Breast epithelium (tissue), 3 donors: ENCODE data around the gene EME2.

Source experiments
- POLR2A ChIP-seq: fragments of 450-650 bp; IDR thresholded peaks from one replicate; pipeline ENCODE4 v1.6.1; 2016; ENCODE audit warnings: antibody characterized with exemption, mild to moderate bottlenecking, moderate library complexity
- POLR2AphosphoS5 ChIP-seq, 3 donors: sonication (generic); formaldehyde crosslinking; IDR thresholded peaks; one replicate each; pipeline ENCODE4 v1.6.1; 2017; ENCODE audit warnings: antibody characterized with exemption in 3 of 3
- TF ChIP-seq, protein P1 (sequence below), 3 donors: fragments of 450-650 bp; IDR thresholded peaks; one replicate each; pipeline ENCODE4 v1.5.1; 2016 to 2017; ENCODE audit warnings: antibody characterized with exemption in 3 of 3, mild to moderate bottlenecking in 3 of 3, moderate library complexity in 3 of 3

DNA sequence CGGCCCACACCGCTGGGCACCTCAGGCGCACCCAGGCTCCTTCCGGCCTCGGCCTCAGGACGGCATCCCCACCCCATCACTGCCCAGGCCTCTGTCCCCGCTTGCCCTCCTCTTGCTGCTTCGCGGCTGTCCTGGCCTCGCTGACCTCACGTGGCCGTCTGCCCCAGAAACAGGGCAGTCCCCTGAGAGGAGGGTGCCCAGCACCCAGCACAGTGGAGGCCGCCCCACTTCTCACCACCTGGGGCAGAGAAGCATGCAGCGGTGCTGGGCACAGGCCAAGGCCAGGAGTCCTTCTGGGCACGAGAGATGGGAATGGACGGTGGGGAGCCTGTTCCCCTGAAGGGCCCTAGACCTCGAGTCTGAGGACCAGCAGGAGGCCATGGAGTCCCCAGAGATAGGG, 45.1 kb downstream of the EME2 start:
- TF ChIP-seq, protein P1, sequence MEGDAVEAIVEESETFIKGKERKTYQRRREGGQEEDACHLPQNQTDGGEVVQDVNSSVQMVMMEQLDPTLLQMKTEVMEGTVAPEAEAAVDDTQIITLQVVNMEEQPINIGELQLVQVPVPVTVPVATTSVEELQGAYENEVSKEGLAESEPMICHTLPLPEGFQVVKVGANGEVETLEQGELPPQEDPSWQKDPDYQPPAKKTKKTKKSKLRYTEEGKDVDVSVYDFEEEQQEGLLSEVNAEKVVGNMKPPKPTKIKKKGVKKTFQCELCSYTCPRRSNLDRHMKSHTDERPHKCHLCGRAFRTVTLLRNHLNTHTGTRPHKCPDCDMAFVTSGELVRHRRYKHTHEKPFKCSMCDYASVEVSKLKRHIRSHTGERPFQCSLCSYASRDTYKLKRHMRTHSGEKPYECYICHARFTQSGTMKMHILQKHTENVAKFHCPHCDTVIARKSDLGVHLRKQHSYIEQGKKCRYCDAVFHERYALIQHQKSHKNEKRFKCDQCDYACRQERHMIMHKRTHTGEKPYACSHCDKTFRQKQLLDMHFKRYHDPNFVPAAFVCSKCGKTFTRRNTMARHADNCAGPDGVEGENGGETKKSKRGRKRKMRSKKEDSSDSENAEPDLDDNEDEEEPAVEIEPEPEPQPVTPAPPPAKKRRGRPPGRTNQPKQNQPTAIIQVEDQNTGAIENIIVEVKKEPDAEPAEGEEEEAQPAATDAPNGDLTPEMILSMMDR (IDR thresholded peaks at IDR 0.05): no peak
- TF ChIP-seq POLR2A (no peak), POLR2AphosphoS5 (IDR thresholded peaks at IDR 0.05) (no peak)
